ENCODE results near the gene CFAP210. TPM values are rescaled to one million over a fixed set of nuclear protein-coding genes. Genes with fewer than 3 reads are reported as not detected.

CFAP210 gene
- total RNA-seq, 1 donor from 2014 or later, result 0.41 TPM

GRCh38 chr2:169684135-169684565 lies 10.1 kb downstream of the CFAP210 start:
- Mint-ChIP-seq H3K4me3 (ENCODE audit: unreplicated experiment) (no peak overlapping the region), H3K36me3 (ENCODE audit: low read depth, unreplicated experiment) (peaks cover 15% of the 10 kb centered on the region), H3K27ac (ENCODE audit: unreplicated experiment) (no peak overlapping the region), H3K27me3 (ENCODE audit: unreplicated experiment) (peaks cover 2% of the 10 kb centered on the region), H3K9me3 (ENCODE audit: unreplicated experiment) (peaks cover 7% of the 10 kb centered on the region), H3K4me1 (ENCODE audit: unreplicated experiment) (peaks cover 3% of the 10 kb centered on the region)
- no peak for DNase-seq (ENCODE audit: low spot score)
- no peak for TF ChIP-seq CTCF (IDR thresholded peaks at IDR 0.05; ENCODE audit: unreplicated experiment)

- peaks cover 2% of the 10 kb centered on the region for H3K27me3 Mint-ChIP-seq (ENCODE audit: unreplicated experiment)
- peaks cover 13% of the 10 kb centered on the region for H3K36me3 Mint-ChIP-seq (ENCODE audit: low read depth, unreplicated experiment)
- no peak for TF ChIP-seq CTCF (IDR thresholded peaks at IDR 0.05; ENCODE audit: unreplicated experiment)
- no peak overlapping the region for H3K27ac Mint-ChIP-seq (ENCODE audit: unreplicated experiment)
- peaks cover 4% of the 10 kb centered on the region for H3K9me3 Mint-ChIP-seq (ENCODE audit: unreplicated experiment)
- H3K4me3 Mint-ChIP-seq (ENCODE audit: unreplicated experiment), result no peak overlapping the region
- DNase-seq (ENCODE audit: low spot score), result no peak
- peaks cover 3% of the 10 kb centered on the region for H3K4me1 Mint-ChIP-seq (ENCODE audit: unreplicated experiment)
Observed at GRCh38 chr2:169683425-169684134, 10.6 kb downstream of the CFAP210 start.

GRCh38 chr2:169683054-169683424 lies 11.2 kb downstream of the CFAP210 start:
- no peak overlapping the region for H3K4me3 Mint-ChIP-seq (ENCODE audit: unreplicated experiment)
- peaks cover 3% of the 10 kb centered on the region for H3K4me1 Mint-ChIP-seq (ENCODE audit: unreplicated experiment)
- no peak overlapping the region for H3K27ac Mint-ChIP-seq (ENCODE audit: unreplicated experiment)
- no peaks in the 10 kb centered on the region for H3K9me3 Mint-ChIP-seq (ENCODE audit: unreplicated experiment)
- no peak for DNase-seq (ENCODE audit: low spot score)
- H3K36me3 Mint-ChIP-seq (ENCODE audit: low read depth, unreplicated experiment), result peaks cover 7% of the 10 kb centered on the region
- peaks cover 2% of the 10 kb centered on the region for H3K27me3 Mint-ChIP-seq (ENCODE audit: unreplicated experiment)
- no peak for TF ChIP-seq CTCF (IDR thresholded peaks at IDR 0.05; ENCODE audit: unreplicated experiment)

GRCh38 chr2:169676850-169677249 lies 17.4 kb downstream of the CFAP210 start:
- Mint-ChIP-seq H3K36me3 (ENCODE audit: low read depth, unreplicated experiment) (no peaks in the 10 kb centered on the region), H3K4me3 (ENCODE audit: unreplicated experiment) (no peak overlapping the region), H3K4me1 (ENCODE audit: unreplicated experiment) (peaks cover 12% of the 10 kb centered on the region), H3K9me3 (ENCODE audit: unreplicated experiment) (no peaks in the 10 kb centered on the region), H3K27me3 (ENCODE audit: unreplicated experiment) (peaks cover 3% of the 10 kb centered on the region), H3K27ac (ENCODE audit: unreplicated experiment) (no peak overlapping the region)
- DNase-seq (ENCODE audit: low spot score), result no peak
- TF ChIP-seq CTCF (IDR thresholded peaks at IDR 0.05; ENCODE audit: unreplicated experiment), result no peak

- H3K36me3 Mint-ChIP-seq (ENCODE audit: low read depth, unreplicated experiment), result no peaks in the 10 kb centered on the region
- H3K27ac Mint-ChIP-seq (ENCODE audit: unreplicated experiment), result peak overlapping the region; percentile 55
- peaks cover 15% of the 10 kb centered on the region for H3K4me1 Mint-ChIP-seq (ENCODE audit: unreplicated experiment)
- no peak for DNase-seq (ENCODE audit: low spot score)
- no peaks in the 10 kb centered on the region for H3K9me3 Mint-ChIP-seq (ENCODE audit: unreplicated experiment)
- no peak overlapping the region for H3K4me3 Mint-ChIP-seq (ENCODE audit: unreplicated experiment)
- TF ChIP-seq CTCF (IDR thresholded peaks at IDR 0.05; ENCODE audit: unreplicated experiment), result peak; percentile 30
- H3K27me3 Mint-ChIP-seq (ENCODE audit: unreplicated experiment), result peaks cover 3% of the 10 kb centered on the region
Observed at GRCh38 chr2:169676357-169676756, 17.8 kb downstream of the CFAP210 start.
